GM11168 (cell line): ENCODE measurements around the gene SBF2.

Experiments
- in situ Hi-C: fragments of 300-500 bp; cut with MboI; formaldehyde crosslinking; loops from one replicate; pipeline ENCODE4 v1.12.0; 2022; ENCODE audit warnings: low sequenced_read_pairs; ENCODE audit not compliant: unreplicated experiment

The SBF2 gene

GRCh38 chr11:9774591-9775397 is 519.2 kb downstream of the SBF2 start:
- in situ Hi-C loops = loop anchor here (25.0 kb wide), 1 partner anchor 538 kb away; the partner anchor contains the start of gene ADM

DNA sequence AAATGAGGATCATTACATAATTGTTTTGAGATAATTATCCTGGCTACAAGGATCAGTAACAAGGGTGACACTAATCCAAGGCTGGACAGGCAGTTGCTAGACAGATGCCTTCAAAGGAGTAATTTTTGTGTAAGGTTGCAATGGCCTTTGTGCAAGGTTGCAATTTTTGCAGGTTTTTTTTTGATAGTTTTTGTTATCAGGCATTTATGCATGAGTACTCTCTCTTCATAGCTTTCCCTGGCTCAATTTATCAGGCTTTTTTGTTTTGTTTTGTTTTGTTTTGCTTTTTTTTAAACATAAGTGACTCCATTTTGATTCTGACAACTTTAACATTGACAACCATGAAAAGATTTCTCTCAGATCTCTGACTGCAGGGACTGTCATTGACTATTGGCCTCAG is 519.9 kb downstream of the SBF2 start:
- in situ Hi-C loops = loop anchor here (25.0 kb wide), 1 partner anchor 538 kb away; the partner anchor contains the start of gene ADM

DNA sequence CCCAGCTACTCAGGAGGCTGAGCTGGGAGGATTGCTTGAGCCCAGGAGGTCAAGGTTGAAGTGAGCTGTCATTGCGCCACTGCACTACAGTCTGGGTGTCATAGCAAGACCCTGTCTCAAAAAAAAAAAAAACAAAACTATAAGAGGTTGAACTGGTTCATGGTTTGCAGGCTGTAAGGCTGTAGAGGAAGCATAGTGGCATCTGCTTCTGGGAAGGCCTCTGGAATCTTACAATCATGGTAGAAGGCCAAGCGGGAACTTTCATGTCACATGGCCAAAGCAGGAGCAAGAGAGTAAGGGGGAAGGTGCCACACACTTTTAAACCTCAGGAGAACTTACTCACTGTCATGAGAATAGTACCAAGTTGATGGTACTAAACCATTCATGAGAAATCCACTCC is 520.5 kb downstream of the SBF2 start:
- in situ Hi-C loops = loop anchor here (25.0 kb wide), 1 partner anchor 539 kb away; the partner anchor contains the start of gene ADM

DNA sequence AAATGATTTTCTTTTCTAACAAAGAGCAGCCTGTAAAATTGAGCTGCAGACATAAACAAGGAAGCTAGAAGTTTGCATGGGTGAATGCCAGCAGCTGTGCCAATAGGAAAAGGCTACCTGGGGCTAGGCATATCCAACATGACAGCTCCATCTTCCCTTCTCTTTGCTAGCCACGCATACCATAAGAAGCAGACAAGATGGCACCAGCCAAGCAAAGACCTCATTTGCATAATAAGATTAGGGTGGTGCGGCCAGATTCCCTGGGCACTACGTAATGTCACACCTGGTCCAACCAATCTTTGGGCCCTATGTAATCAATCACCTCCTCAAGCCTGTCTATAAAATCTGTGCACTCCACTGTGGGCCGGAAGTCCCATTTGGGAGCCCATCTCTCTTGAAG is 521.8 kb downstream of the SBF2 start:
- in situ Hi-C loops = loop anchor here (25.0 kb wide), 1 partner anchor 540 kb away; the partner anchor contains the start of gene ADM

DNA sequence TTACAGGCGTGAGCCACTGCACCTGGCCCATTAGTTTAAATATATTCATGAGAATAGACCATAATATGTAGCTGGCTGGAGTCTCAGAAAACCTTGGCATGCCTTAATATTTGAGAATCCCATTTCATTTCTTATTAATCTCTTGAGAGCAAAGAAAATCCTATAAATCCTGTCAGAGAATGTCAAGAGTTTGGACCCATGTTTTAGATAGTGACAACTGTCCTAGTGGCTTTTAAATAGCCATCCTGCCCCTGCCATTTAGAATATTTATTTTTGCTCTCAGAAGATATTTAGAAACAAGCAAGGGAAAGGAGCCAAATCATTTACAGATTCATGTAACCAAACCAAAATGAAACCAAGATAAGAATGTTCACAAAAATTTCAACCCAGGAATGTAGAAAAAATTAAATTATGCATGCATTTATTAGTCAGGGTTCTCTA is 522.9 kb downstream of the SBF2 start:
- in situ Hi-C loops = loop anchor here (25.0 kb wide), 1 partner anchor 541 kb away; the partner anchor contains the start of gene ADM

DNA sequence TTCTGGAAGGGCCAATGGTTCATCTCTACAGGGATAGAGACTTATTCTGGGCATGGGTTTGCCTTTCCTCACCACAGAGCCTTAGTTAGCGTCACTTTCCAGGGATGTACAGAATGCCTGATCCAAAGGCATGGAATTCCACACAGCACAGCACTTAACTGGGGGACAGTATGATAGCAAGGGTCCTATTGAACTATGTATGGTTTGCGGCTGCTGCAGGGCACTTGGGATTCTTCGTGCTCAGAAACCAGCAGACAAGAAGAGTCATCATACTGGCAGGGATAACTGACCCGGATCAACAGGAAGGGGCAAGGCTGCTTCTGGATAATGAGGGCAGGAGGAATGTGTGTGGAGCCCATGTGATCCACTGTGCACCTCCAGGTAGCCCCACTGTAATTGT is 524.4 kb downstream of the SBF2 start:
- in situ Hi-C loops = loop anchor here (10.0 to 25.0 kb wide), 3 partner anchors 205 to 543 kb away; partner anchors contain the start of gene ADM

DNA sequence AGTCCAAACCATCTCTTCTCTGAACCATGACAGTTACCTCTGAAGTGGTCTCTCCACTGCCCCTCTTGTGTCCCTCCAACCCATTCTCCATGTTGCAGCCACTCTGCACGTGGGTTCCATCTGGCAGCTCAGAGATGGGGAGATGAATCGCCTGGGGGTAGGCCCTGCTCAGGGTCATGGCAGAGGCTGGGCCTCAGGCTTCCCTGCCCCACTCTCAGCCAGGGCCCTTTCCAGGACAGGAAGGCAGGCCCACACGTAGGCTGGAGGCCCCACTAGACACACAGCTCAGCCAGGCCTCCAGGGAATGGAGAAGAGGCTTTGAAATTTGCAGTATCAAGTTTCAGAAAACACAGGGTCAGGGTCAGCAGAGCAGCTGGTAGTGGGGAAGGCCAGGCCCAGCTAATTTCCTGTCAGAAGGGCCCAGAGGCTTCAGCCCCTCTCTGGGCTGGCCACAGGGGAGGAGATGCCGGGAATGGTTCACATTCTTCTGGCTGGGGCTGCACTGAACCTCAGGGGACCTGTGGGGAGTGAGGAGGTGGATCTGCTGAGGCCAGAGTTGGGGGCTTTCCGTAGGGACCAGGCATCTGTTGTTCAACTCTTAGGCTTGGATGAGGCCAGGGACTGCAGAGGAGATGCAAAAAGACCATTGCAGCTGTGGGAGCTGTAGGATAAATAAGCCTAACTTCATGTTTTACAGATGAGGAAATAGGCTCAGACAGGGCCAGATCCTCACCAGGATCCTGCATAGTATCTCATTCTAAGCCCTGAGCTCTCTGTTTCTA is 528.5 kb downstream of the SBF2 start:
- in situ Hi-C loops = loop anchor here (10.0 to 25.0 kb wide), 3 partner anchors 209 to 547 kb away; partner anchors contain the start of gene ADM

GRCh38 chr11:9763301-9763700 is 530.7 kb downstream of the SBF2 start:
- in situ Hi-C loops = loop anchor here (10.0 to 25.0 kb wide), 3 partner anchors 212 to 549 kb away; partner anchors contain the start of gene ADM

DNA sequence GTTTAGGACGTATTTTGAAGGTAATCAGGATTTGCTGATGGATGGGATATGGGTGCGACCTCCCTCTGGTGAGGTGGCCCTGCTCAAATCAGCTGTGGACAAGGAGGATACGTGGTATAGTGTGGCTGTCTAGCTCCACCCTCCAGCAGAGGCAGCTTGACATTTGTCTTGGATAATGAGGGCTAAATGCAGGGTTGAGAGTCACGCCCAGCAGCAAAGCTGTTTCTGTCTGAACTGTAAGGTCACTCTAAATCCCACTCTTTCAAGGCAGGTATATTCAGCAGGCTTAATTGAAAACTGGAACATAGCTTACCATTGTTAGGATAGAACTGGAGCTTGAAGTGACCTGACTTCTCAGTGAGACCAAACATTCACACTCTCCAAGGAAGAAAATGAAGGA is 531.5 kb downstream of the SBF2 start:
- in situ Hi-C loops = loop anchor here (10.0 to 25.0 kb wide), 3 partner anchors 212 to 550 kb away; partner anchors contain the start of gene ADM

GRCh38 chr11:9761441-9761945 is 532.5 kb downstream of the SBF2 start:
- in situ Hi-C loops = loop anchor here (10.0 to 25.0 kb wide), 3 partner anchors 213 to 551 kb away; partner anchors contain the start of gene ADM

GRCh38 chr11:9760193-9760575 is 533.8 kb downstream of the SBF2 start:
- in situ Hi-C loops = loop anchor here (10.0 to 25.0 kb wide), 3 partner anchors 215 to 552 kb away; partner anchors contain the start of gene ADM

DNA sequence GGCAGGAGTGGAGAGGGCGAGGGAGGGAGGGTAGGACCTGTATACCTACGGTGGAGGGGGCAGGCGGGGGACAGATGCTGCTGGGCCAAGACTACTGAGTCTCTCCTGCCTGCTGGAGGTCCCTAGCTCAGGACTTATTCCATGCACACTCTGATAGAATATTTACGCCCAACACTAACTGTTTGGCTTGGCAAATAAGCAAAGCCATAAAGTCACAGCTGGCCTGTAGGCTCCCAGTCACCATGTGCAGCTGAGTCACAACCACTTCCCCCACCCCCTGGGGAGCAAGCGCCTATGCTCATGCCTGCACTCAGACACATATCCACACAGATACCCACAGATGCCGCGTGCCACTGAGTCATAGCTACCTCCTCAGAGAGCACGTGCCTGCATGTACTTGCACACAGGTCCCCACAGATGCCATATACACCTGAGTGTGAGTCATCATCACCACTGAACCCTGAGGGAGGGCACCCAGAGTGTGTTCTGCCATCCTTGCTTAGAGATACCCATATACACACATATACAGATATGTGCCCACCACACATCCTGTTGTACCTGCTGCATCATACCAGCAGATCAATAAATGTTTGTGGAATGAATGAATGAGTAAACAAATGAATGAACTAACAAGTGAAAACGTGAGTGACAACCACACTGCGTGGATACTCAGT is 534.4 kb downstream of the SBF2 start:
- in situ Hi-C loops = loop anchor here (10.0 to 25.0 kb wide), 3 partner anchors 215 to 553 kb away; partner anchors contain the start of gene ADM

DNA sequence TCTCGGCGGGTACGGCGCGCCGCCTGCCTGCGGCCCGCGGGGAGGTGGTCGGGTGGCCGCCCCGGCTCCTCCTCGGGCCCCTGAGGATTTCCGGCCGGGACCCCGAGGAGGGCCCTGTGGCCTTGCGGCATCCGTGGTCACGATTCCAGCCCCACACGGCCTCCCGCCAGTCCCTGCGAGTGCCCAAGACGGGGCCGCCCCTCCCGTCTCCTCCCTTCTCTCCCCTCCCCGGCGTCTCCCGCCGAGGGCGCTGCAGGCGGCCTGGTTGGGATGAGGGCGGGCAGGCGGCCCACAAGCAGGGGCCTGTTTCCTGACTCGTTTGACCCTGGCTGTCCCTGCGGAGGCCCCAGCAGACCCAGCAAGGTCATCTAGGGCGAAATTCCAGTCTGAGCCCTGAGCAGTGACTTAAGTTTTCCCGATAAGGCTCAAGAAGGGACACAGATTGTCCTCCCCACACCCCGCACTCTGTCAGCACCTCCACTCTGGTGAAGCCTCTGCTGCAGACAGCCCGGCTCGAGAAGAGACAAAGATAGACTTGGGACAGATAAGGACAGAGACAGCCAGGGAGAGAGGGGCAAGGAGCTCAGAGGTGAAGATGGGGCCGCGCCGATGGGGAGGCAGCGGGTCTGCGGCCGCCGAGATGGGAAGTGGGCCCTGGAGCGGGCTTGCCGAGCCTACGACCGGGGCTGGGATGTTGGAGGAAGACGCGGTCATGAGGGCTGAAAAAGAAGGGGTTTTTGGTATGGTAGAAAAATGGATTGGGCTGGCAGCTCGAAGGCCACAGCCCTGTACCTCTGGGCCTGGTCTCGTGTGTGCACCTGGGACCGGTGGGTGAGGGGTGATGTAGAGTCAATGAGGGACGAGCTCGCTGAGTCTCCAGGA is 535.1 kb downstream of the SBF2 start:
- in situ Hi-C loops = loop anchor here (25.0 kb wide), 1 partner anchor 553 kb away; the partner anchor contains the start of gene ADM

GRCh38 chr11:9757809-9758636 is 536.0 kb downstream of the SBF2 start:
- in situ Hi-C loops = loop anchor here (25.0 kb wide), 1 partner anchor 554 kb away; the partner anchor contains the start of gene ADM

DNA sequence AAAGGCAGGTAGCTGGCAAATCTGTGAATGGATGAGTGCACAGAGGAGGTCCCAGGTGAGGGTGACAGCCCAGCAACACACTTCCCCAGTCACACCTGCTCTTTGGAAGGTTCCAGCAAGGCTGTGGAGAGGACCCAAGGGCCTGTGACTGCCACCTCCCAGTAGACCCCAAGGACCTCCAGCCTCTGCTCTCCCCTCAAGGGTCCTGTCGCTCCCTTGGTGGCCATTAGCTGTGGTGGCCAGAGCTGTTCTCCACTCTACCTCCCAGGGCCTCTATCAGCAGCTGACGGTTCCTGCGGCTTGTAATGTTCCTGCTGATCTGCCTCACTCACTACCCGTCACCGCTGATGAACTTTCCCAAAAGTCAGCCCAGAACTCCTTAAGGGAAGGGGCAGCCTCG is 537.1 kb downstream of the SBF2 start:
- in situ Hi-C loops = loop anchor here (25.0 kb wide), 1 partner anchor 555 kb away; the partner anchor contains the start of gene ADM

DNA sequence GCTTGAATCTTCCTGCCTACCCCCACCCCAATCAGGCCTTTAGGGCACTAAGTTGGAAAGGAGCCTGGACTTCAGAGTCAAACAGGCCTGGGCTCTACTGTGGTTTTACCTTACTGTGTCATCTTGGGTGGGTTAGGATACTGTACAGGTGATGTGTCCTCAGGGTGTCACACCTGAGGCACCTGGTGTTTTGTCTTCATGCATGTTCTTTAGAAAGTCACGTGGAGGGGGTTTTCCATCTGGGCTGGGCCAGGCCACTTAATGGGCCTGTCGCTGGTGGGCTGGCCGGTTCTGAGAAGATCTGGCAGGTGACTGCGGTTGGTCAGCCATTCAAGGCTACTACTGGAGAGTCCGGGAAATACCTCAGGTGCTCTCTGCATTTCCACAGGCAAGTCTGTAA is 537.6 kb downstream of the SBF2 start:
- in situ Hi-C loops = loop anchor here (25.0 kb wide), 1 partner anchor 556 kb away; the partner anchor contains the start of gene ADM

GRCh38 chr11:9755561-9756185 is 538.3 kb downstream of the SBF2 start:
- in situ Hi-C loops = loop anchor here (25.0 kb wide), 1 partner anchor 557 kb away; the partner anchor contains the start of gene ADM
